Measurements from ENCODE around the gene APBA1.

GRCh38 chr9:69657269-69657668 lies 14.9 kb downstream of the APBA1 start:
- no peak for TF ChIP-seq CTCF (IDR thresholded peaks at IDR 0.05; ENCODE audit: low read depth, low read length)
- no peak for TF ChIP-seq MAX (IDR thresholded peaks at IDR 0.05; ENCODE audit: low read depth, low read length)

All from NB4 (cell line).